GM12878 (cell line): ENCODE measurements around the gene CNNM4. TPM values are rescaled to one million over a fixed set of nuclear protein-coding genes. Genes with fewer than 3 reads are reported as not detected.

Experiments
- BRCA1 ChIP-seq: IDR thresholded peaks from 2 replicates; pipeline ENCODE4 v1.6.1; 2011; ENCODE audit warnings: low read depth, low read length, improper control_type of control experiment
- CUX1 ChIP-seq: IDR thresholded peaks from 2 replicates; pipeline ENCODE4 v1.6.1; 2012; ENCODE audit warnings: improper control_type of control experiment, low read depth, low read length; ENCODE audit not compliant: insufficient replicate concordance
- FOXK2 ChIP-seq: fragments of 450-650 bp; IDR thresholded peaks from 2 replicates; pipeline ENCODE4 v1.6.1; 2017; ENCODE audit warnings: mild to moderate bottlenecking, moderate library complexity
- HDGF ChIP-seq: fragments of 450-650 bp; IDR thresholded peaks from 2 replicates; pipeline ENCODE4 v1.6.1; 2016; ENCODE audit warnings: antibody characterized with exemption
- IKZF1 ChIP-seq: fragments of 450-650 bp; conservative IDR thresholded peaks from 2 replicates; pipeline ENCODE4 v1.6.1; 2017; ENCODE audit warnings: antibody characterized with exemption, mild to moderate bottlenecking
- LARP7 ChIP-seq: fragments of 450-650 bp; IDR thresholded peaks from 2 replicates; pipeline ENCODE4 v1.6.1; 2017; ENCODE audit warnings: mild to moderate bottlenecking
- MXI1 ChIP-seq: fragments of 150-350 bp; IDR thresholded peaks from 2 replicates; pipeline ENCODE4 v1.6.1; 2011; ENCODE audit warnings: low read depth, mild to moderate bottlenecking, inconsistent platforms, low read length, improper control_type of control experiment
- NR2F1 ChIP-seq: fragments of 450-650 bp; conservative IDR thresholded peaks from 2 replicates; pipeline ENCODE4 v1.6.1; 2017; ENCODE audit warnings: mild to moderate bottlenecking
- NRF1 ChIP-seq: conservative IDR thresholded peaks from 2 replicates; pipeline ENCODE4 v1.6.1; 2011; ENCODE audit warnings: mild to moderate bottlenecking, low read depth, low read length, improper control_type of control experiment
- RELB ChIP-seq: fragments of 450-650 bp; IDR thresholded peaks from 2 replicates; pipeline ENCODE4 v1.6.1; 2017; ENCODE audit warnings: low read depth, mild to moderate bottlenecking, moderate library complexity
- RUNX3 ChIP-seq: IDR thresholded peaks from 2 replicates; pipeline ENCODE4 v1.6.1; 2012; ENCODE audit warnings: low read length, inconsistent platforms
- TAF1 ChIP-seq: IDR thresholded peaks from 2 replicates; pipeline ENCODE4 v1.6.1; 2011; ENCODE audit warnings: mild to moderate bottlenecking, low read depth, low read length, borderline replicate concordance
- WRNIP1 ChIP-seq: IDR thresholded peaks from 2 replicates; pipeline ENCODE4 v1.6.1; 2011; ENCODE audit warnings: low read depth, low read length, improper control_type of control experiment, borderline replicate concordance
- YBX1 ChIP-seq: fragments of 450-650 bp; IDR thresholded peaks from 2 replicates; pipeline ENCODE4 v1.6.1; 2016; ENCODE audit warnings: antibody characterized with exemption
- ZBED1 ChIP-seq: IDR thresholded peaks from 2 replicates; pipeline ENCODE4 v1.6.1; 2016; ENCODE audit warnings: borderline replicate concordance
- ZZZ3 ChIP-seq: IDR thresholded peaks from 2 replicates; pipeline ENCODE4 v1.6.1; 2011; ENCODE audit warnings: low read depth; ENCODE audit not compliant: control insufficient read depth, insufficient read length
- polyA plus RNA-seq, 11 experiments: library from polyadenylated mRNA; depleted of rRNA in 4 of 11; unstranded in 6 of 11; stranded (reverse) in 5 of 11; fragments of >200 nt; fragmentation: Nextera tagmentation in 4 of 11; fragmentation: Illumina TruSeq in 1 of 11; extraction: Ambion mirVana in 4 of 11; extraction: Trizol in 1 of 11; gene quantifications; 1 replicate in 1 of 11; 2 replicates in 10 of 11; pipeline versions ENCODE4 v1.2.1 to v1.2.3, GENCODE V29; 2011 to 2016; ENCODE audit warnings: inconsistent platforms in 2 of 11, missing spikeins in 2 of 11, low read depth in 1 of 11
- total RNA-seq, 4 experiments: library from RNA; depleted of rRNA in 3 of 4; stranded (reverse); fragments of >200 nt in 3 of 4; fragmentation: Illumina TruSeq in 1 of 4; extraction: Trizol in 1 of 4; gene quantifications; 2 replicates each; pipeline versions ENCODE4 v1.2.1 to v1.2.3, GENCODE V29; 2013 to 2021
- TF ChIP-seq, protein P1 (sequence below): IDR thresholded peaks from 2 replicates; pipeline ENCODE4 v1.6.1; 2011; ENCODE audit warnings: borderline replicate concordance, low read depth, mild to moderate bottlenecking, moderate library complexity, low read length; ENCODE audit not compliant: insufficient read depth, poor library complexity, severe bottlenecking
- TF ChIP-seq, protein P2 (sequence below): fragments of 150-350 bp; IDR thresholded peaks from 2 replicates; pipeline ENCODE4 v1.6.1; 2016; ENCODE audit warnings: low read depth, low read length

Gene CNNM4
- total and polyA plus RNA-seq, 10 of the 15 experiments (the other 5 are each of a cell fraction or from before 2014, with no cell fraction given): 2.4 to 13.8 (median 8.1) TPM

DNA sequence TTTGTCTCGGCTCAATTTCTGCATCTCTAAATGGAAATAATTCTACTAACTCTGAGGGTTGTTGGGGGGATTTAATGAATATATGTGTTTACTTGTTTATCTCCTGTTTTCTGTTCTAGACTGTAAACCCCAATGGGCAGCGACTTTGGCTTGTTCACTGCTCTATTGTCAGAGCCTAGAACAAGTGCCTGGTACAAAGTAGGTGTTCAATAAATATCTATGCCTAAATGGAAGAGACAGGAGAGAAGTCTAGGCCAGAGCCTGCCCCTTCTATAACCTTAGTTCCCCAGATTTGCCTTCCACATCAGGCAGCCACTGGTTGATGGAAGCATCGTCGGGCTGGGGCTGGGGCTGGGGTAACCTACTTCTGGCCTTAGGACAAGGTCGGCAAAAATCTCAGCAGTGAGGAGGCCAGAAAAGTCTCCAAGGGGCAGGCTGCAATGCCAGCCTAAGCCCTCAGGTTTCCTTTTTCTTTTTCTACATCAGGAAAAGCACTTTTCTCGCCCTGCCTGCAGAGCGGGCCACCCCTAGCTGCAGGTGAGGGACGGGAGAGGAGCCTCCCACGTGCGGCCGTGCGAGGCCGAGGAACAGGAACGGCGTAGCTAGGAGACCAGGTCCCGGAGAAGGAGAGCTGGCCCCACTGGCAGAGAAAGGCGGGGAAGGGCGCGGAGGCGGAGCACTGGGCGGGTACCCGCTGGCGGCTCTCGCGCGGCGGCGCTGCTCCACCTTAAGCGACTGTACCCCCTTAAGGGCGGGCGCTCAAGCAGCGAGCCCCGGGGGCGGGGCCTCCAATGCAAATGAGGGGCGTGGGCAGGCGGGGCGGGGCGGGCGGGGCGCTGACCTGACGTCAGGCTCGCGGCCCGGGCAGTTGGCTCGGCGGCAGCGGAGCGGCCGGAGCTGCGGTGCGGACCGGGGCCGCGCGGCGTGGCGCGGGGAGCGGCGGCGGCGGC lies at the start of gene CNNM4 (continued):
- TF ChIP-seq, protein P1, sequence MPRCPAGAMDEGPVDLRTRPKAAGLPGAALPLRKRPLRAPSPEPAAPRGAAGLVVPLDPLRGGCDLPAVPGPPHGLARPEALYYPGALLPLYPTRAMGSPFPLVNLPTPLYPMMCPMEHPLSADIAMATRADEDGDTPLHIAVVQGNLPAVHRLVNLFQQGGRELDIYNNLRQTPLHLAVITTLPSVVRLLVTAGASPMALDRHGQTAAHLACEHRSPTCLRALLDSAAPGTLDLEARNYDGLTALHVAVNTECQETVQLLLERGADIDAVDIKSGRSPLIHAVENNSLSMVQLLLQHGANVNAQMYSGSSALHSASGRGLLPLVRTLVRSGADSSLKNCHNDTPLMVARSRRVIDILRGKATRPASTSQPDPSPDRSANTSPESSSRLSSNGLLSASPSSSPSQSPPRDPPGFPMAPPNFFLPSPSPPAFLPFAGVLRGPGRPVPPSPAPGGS: peak; percentile 4
- TF ChIP-seq NRF1 (no peak), WRNIP1 (peak; percentile 98; the same call in 1 of the 2 replicates), MXI1 (no peak; the same call in 1 of the 2 replicates), IKZF1 (no peak; the same call in 1 of the 2 replicates), BRCA1 (no peak), YBX1 (no peak), CUX1 (no peak), FOXK2 (no peak), NR2F1 (no peak), HDGF (peak; percentile 60; the same call in 1 of the 2 replicates), ZBED1 (no peak), TAF1 (peak; percentile 43; the same call in 1 of the 2 replicates), ZZZ3 (no peak), RUNX3 (no peak), LARP7 (no peak), RELB (peak; percentile 21; the same call in 1 of the 2 replicates)
- TF ChIP-seq, protein P2, sequence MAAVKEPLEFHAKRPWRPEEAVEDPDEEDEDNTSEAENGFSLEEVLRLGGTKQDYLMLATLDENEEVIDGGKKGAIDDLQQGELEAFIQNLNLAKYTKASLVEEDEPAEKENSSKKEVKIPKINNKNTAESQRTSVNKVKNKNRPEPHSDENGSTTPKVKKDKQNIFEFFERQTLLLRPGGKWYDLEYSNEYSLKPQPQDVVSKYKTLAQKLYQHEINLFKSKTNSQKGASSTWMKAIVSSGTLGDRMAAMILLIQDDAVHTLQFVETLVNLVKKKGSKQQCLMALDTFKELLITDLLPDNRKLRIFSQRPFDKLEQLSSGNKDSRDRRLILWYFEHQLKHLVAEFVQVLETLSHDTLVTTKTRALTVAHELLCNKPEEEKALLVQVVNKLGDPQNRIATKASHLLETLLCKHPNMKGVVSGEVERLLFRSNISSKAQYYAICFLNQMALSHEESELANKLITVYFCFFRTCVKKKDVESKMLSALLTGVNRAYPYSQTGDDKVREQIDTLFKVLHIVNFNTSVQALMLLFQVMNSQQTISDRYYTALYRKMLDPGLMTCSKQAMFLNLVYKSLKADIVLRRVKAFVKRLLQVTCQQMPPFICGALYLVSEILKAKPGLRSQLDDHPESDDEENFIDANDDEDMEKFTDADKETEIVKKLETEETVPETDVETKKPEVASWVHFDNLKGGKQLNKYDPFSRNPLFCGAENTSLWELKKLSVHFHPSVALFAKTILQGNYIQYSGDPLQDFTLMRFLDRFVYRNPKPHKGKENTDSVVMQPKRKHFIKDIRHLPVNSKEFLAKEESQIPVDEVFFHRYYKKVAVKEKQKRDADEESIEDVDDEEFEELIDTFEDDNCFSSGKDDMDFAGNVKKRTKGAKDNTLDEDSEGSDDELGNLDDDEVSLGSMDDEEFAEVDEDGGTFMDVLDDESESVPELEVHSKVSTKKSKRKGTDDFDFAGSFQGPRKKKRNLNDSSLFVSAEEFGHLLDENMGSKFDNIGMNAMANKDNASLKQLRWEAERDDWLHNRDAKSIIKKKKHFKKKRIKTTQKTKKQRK: no peak
